Nephron progenitor cell (in vitro differentiated cells): Measurements from ENCODE around the gene CSAD.

Experiments
- DNase-seq: peaks from one replicate; pipeline ENCODE4 v3.0.0; 2021
- H3K27ac Mint-ChIP-seq: 2 replicates; pipeline ENCODE4 v1.8.0; 2021; ENCODE audit warnings: mild to moderate bottlenecking, moderate library complexity, mixed read lengths
- H3K27me3 Mint-ChIP-seq: 2 replicates; pipeline ENCODE4 v1.8.0; 2021; ENCODE audit warnings: mild to moderate bottlenecking, low read depth, mixed read lengths; ENCODE audit not compliant: poor library complexity
- H3K36me3 Mint-ChIP-seq: 2 replicates; pipeline ENCODE4 v1.8.0; 2021; ENCODE audit warnings: low read depth, mixed read lengths
- H3K4me1 Mint-ChIP-seq: 2 replicates; pipeline ENCODE4 v1.8.0; 2021; ENCODE audit warnings: mixed read lengths
- H3K4me3 Mint-ChIP-seq: 2 replicates; pipeline ENCODE4 v1.8.0; 2021; ENCODE audit warnings: mild to moderate bottlenecking, moderate library complexity, mixed read lengths
- H3K9me3 Mint-ChIP-seq: 2 replicates; pipeline ENCODE4 v1.8.0; 2021; ENCODE audit warnings: mild to moderate bottlenecking, moderate library complexity, mixed read lengths
- TF ChIP-seq, protein P1 (sequence below): fragments of 200-600 bp; sonication (generic); IDR thresholded peaks from 2 replicates; pipeline ENCODE4 v1.5.0; 2021; ENCODE audit warnings: antibody characterized with exemption

CSAD gene

DNA sequence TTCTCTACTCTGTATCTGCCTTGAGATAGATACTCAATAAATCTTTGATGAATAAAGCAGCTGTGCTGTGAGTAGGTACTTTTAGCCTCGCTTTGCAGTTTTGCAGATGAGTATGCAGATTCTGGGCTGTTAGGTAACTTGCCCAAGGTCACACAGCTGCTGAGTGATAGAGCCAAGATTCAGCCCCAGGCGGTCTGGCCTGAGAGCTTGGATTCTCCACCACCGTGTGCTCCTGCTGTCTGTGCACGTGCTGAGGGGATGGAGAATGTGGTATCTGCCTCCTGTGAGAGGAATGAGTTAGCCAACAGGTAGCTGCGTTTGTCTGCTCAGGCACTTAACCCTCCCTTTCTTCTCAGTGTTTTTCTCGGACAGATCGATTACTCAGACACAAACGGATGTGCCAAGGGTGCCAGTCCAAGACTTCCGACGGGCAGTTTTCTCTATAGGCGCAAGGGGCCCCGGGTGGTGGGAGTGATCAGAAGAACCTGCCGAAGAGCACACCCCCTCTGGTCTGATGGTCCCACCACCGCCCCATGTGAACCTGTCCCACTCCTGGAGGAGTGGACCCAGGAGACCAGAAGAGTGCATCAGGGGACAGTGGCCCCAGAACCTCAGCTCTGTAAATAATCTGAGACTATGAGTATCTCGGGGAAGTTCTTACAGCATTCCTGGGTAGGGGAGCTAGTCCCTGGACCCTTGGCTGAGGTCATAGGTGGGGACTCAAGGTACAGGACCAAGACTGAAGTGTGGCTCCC, 6.6 kb upstream of the CSAD start:
- Mint-ChIP-seq H3K27me3 (peaks cover 1% of the 10 kb centered on the region), H3K9me3 (no peaks in the 10 kb centered on the region), H3K36me3 (peaks cover 60% of the 10 kb centered on the region), H3K4me3 (no peak overlapping the region), H3K4me1 (peaks cover 26% of the 10 kb centered on the region), H3K27ac (no peak overlapping the region)
- TF ChIP-seq, protein P1, sequence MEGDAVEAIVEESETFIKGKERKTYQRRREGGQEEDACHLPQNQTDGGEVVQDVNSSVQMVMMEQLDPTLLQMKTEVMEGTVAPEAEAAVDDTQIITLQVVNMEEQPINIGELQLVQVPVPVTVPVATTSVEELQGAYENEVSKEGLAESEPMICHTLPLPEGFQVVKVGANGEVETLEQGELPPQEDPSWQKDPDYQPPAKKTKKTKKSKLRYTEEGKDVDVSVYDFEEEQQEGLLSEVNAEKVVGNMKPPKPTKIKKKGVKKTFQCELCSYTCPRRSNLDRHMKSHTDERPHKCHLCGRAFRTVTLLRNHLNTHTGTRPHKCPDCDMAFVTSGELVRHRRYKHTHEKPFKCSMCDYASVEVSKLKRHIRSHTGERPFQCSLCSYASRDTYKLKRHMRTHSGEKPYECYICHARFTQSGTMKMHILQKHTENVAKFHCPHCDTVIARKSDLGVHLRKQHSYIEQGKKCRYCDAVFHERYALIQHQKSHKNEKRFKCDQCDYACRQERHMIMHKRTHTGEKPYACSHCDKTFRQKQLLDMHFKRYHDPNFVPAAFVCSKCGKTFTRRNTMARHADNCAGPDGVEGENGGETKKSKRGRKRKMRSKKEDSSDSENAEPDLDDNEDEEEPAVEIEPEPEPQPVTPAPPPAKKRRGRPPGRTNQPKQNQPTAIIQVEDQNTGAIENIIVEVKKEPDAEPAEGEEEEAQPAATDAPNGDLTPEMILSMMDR, result no peak
- DNase-seq, result no peak

DNA sequence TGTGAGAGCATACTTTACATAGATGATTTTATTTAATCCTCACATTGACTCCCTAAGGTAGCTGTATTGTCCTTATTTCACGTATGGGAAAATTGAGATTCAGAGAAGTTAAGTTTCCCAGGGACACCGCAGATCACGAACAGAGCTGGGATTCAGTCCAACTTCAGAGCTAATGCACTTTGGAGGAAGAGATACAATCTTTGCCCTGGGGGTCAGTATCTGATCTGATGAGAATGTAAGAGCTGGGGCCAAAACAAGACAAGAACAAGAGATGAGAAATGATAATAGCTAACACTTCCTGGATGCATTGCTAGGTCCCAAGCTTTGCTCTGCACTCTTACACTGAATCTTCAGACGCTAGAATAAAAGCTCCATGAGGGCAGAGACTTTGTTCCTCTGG, 6.0 kb upstream of the CSAD start:
- Mint-ChIP-seq H3K4me3 (no peak overlapping the region), H3K27ac (no peak overlapping the region), H3K9me3 (no peaks in the 10 kb centered on the region), H3K4me1 (peaks cover 32% of the 10 kb centered on the region), H3K36me3 (peaks cover 66% of the 10 kb centered on the region), H3K27me3 (peaks cover 3% of the 10 kb centered on the region)
- TF ChIP-seq, protein P1, result no peak
- no peak for DNase-seq

DNA sequence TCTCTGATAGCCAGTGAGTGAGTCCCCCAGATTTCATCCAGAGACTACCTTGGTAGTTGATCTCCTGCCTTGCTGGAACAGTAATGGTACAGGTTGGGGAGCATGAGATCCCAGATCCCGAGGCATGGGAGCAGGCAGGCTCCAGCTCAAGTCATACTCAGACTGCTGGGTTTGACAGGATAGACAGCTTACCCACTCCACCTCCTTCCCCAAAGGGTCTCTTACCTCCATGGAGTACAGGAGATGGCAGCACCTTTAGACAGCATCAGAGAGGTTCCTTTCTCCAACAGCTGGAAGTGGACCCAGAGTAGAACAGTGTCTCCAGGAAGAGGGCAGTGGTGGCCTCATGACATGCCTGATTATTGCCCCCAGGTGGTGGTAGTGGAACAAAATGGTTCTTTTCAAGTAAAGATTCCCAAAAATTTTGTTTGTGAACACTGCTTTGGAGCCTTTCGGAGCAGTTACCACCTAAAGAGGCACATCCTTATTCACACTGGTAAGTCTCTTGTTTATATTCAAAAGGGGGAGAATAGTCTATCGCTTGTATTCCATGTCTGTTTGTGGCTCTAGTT, 4.9 kb upstream of the CSAD start:
- peaks cover 39% of the 10 kb centered on the region for H3K4me1 Mint-ChIP-seq
- H3K36me3 Mint-ChIP-seq, result peaks cover 72% of the 10 kb centered on the region
- DNase-seq, result no peak
- TF ChIP-seq, protein P1, result no peak
- no peaks in the 10 kb centered on the region for H3K9me3 Mint-ChIP-seq
- H3K4me3 Mint-ChIP-seq, result no peak overlapping the region
- peaks cover 3% of the 10 kb centered on the region for H3K27me3 Mint-ChIP-seq
- no peak overlapping the region for H3K27ac Mint-ChIP-seq

DNA sequence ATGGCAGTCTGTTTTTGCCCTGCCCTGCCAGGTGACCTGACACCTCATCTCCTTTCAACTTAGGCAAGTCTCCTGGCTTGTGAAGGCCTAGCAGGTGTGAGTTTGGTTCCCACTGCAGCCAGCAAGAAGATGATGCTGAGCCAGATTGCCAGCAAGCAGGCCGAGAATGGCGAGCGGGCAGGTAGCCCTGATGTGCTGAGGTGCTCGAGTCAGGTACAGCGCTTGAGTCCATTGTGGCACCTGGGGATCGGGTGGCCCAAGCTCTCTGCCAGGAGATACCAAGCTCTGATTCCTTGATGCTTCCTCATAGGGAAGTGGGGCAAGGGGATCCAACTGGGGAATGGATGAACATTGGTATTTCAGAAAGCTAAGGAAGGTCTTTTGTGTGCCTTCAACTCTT, 4.1 kb upstream of the CSAD start:
- peaks cover 43% of the 10 kb centered on the region for H3K4me1 Mint-ChIP-seq
- no peaks in the 10 kb centered on the region for H3K9me3 Mint-ChIP-seq
- H3K36me3 Mint-ChIP-seq, result peaks cover 72% of the 10 kb centered on the region
- no peak overlapping the region for H3K4me3 Mint-ChIP-seq
- TF ChIP-seq, protein P1, result no peak
- no peak overlapping the region for H3K27ac Mint-ChIP-seq
- H3K27me3 Mint-ChIP-seq, result peaks cover 3% of the 10 kb centered on the region
- no peak for DNase-seq

DNA sequence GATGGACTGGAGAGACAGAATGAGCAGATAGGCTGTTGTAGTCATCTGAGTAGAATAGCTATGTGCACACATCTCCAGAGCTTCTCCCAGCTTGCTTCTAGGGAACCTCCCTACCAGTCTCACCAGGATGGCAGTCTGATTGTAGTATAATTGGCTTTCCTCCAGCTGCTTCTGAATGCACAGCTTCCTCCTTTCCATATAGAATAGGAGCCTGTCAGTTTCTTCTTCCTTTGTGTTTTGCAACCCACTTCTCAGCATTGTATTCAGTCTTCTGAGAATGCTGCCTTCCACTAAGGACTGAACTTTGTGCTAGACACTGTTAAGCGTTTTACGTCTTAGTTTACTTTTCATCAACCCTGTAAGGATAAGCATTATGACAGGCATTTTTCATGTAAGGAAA, 2.2 kb upstream of the CSAD start:
- TF ChIP-seq, protein P1, result no peak
- H3K4me3 Mint-ChIP-seq, result peak overlapping the region; percentile 94
- peaks cover 52% of the 10 kb centered on the region for H3K4me1 Mint-ChIP-seq
- H3K27me3 Mint-ChIP-seq, result peaks cover 3% of the 10 kb centered on the region
- H3K27ac Mint-ChIP-seq, result no peak overlapping the region
- no peaks in the 10 kb centered on the region for H3K9me3 Mint-ChIP-seq
- peaks cover 68% of the 10 kb centered on the region for H3K36me3 Mint-ChIP-seq
- DNase-seq, result no peak

DNA sequence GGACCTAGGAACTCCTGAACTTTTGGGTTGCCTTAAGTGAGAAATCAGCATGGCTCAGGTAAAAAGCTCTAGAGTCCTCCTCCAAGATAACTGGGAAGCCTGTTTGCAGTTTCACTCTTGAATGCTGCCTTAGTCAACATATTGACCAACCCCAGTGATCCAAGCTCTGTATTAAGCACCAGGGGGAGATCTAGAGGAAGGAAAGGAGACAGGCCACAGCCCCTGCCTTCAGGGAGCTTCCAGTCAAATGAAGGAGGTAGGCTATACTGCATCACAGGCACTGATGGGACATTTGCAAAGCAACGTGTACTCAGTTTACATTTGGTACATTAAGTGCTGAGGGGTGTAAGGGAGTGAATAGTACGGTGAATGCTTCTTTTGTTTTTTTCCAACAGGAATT, 1.2 kb upstream of the CSAD start:
- peaks cover 3% of the 10 kb centered on the region for H3K27me3 Mint-ChIP-seq
- H3K36me3 Mint-ChIP-seq, result peaks cover 58% of the 10 kb centered on the region
- H3K4me1 Mint-ChIP-seq, result peaks cover 57% of the 10 kb centered on the region
- peak overlapping the region; percentile 99 for H3K27ac Mint-ChIP-seq
- peak overlapping the region; percentile 94 for H3K4me3 Mint-ChIP-seq
- DNase-seq, result no peak
- no peaks in the 10 kb centered on the region for H3K9me3 Mint-ChIP-seq
- TF ChIP-seq, protein P1, result no peak
